GM19397 (cell line): ENCODE data around the gene CD52.

Experiments used
- ATAC-seq: cut with Tn5 transposase; IDR thresholded peaks from one replicate; pipeline ENCODE4 v1.9.1; 2021; ENCODE audit warnings: mild to moderate bottlenecking, moderate library complexity; ENCODE audit not compliant: unreplicated experiment

Gene CD52

GRCh38 chr1:26353976-26354820 is 36.4 kb downstream of the CD52 start, which contains the start of gene CRYBG2:
TSS of gene CRYBG2 (minus strand) at chr1:26354130. CDS start at chr1:26346657, 7,473 bp downstream.
- ATAC-seq = no peak

GRCh38 chr1:26354972-26355371 is 37.2 kb downstream of the CD52 start:
- ATAC-seq = no peak

- ATAC-seq = no peak
These were observed 38.3 kb downstream of the CD52 start for GRCh38 chr1:26356106-26356505.

- ATAC-seq = no peak
These were observed 39.4 kb downstream of the CD52 start for GRCh38 chr1:26357121-26357602.

GRCh38 chr1:26358411-26359384 is 40.9 kb downstream of the CD52 start:
- ATAC-seq = no peak

GRCh38 chr1:26359981-26360806 is 42.4 kb downstream of the CD52 start:
- no peak for ATAC-seq

GRCh38 chr1:26360807-26361604 is 43.2 kb downstream of the CD52 start:
- ATAC-seq = no peak

GRCh38 chr1:26361605-26362122 is 43.9 kb downstream of the CD52 start:
- ATAC-seq = no peak

- no peak for ATAC-seq
These were observed 44.6 kb downstream of the CD52 start for GRCh38 chr1:26362331-26362730.

- peak; percentile 55 for ATAC-seq
These were observed 46.0 kb downstream of the CD52 start for GRCh38 chr1:26363549-26364448.

GRCh38 chr1:26364956-26365355 is 47.2 kb downstream of the CD52 start:
- ATAC-seq = no peak

- no peak for ATAC-seq
These were observed 49.7 kb downstream of the CD52 start for GRCh38 chr1:26367441-26367840.

GRCh38 chr1:26368006-26368405 is 50.2 kb downstream of the CD52 start:
- ATAC-seq = no peak

- ATAC-seq = no peak
These were observed 50.7 kb downstream of the CD52 start for GRCh38 chr1:26368486-26368885.
